ENCODE results near the gene LPP. TPM values are rescaled to one million over a fixed set of nuclear protein-coding genes. Genes with fewer than 3 reads are reported as not detected.

LPP gene
- total and polyA plus RNA-seq, 2 of the 13 experiments (the other 11 are each of a cell fraction or from before 2014, with no cell fraction given), result 19.2 to 29.9 TPM

DNA sequence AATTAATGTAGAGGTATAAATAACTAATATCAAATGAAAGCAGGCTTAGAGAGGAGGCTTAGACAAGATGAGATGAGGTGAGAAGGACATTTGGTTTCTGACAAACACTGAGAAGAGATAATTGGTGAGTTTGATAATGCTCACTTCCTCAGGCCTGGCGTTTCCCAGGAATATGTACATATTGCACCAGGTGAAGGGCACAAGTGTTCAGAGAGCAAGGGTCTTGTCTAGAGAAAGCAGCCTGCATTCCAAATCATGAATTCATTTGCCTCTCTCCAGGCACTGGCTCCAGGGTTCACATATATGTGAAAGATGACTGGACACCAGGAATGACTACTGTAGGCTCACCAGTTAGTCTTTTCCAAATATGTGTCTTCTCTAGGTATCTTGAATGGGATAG, 48.0 kb upstream of the LPP start (continued):
- TF ChIP-seq RARG (CRISPR knock-in tag; IDR thresholded peaks at IDR 0.05; ENCODE audit: low read depth) (no peak), ZNF260 (CRISPR knock-in tag; IDR thresholded peaks at IDR 0.05; ENCODE audit: borderline replicate concordance, low read depth) (no peak), HMGA1 (CRISPR knock-in tag; conservative IDR thresholded peaks at IDR 0.05) (no peak), GTF2F1 (IDR thresholded peaks at IDR 0.05; ENCODE audit: low read length) (no peak), ETV5 (CRISPR knock-in tag; IDR thresholded peaks at IDR 0.05; ENCODE audit: borderline replicate concordance) (peak; percentile 14; the same call in 1 of the 2 replicates), BORCS8-MEF2B (CRISPR knock-in tag; IDR thresholded peaks at IDR 0.05) (no peak), NCOA2 (CRISPR knock-in tag; IDR thresholded peaks at IDR 0.05) (0 out of 2 replicates have a peak, but pooled peaks have one; percentile 28), ZNF142 (CRISPR knock-in tag; IDR thresholded peaks at IDR 0.05) (no peak), SIX4 (CRISPR knock-in tag; IDR thresholded peaks at IDR 0.05) (no peak), ZNF576 (CRISPR knock-in tag; IDR thresholded peaks at IDR 0.05) (no peak), CBX1 (IDR thresholded peaks at IDR 0.05; ENCODE audit: low read depth) (no peak), SRSF4 (IDR thresholded peaks at IDR 0.05; ENCODE audit: low read depth, low read length, poor library complexity, severe bottlenecking) (no peak), ZMYM2 (CRISPR knock-in tag; IDR thresholded peaks at IDR 0.05) (0 out of 2 replicates have a peak, but pooled peaks have one; percentile 48), POLR2G (IDR thresholded peaks at IDR 0.05; ENCODE audit: low read depth, low read length) (no peak), NFE2L2 (IDR thresholded peaks at IDR 0.05; ENCODE audit: low read length) (no peak)
- TF ChIP-seq, protein P1, sequence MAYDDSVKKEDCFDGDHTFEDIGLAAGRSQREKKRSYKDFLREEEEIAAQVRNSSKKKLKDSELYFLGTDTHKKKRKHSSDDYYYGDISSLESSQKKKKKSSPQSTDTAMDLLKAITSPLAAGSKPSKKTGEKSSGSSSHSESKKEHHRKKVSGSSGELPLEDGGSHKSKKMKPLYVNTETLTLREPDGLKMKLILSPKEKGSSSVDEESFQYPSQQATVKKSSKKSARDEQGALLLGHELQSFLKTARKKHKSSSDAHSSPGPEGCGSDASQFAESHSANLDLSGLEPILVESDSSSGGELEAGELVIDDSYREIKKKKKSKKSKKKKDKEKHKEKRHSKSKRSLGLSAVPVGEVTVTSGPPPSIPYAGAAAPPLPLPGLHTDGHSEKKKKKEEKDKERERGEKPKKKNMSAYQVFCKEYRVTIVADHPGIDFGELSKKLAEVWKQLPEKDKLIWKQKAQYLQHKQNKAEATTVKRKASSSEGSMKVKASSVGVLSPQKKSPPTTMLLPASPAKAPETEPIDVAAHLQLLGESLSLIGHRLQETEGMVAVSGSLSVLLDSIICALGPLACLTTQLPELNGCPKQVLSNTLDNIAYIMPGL (CRISPR knock-in tag; IDR thresholded peaks at IDR 0.05; ENCODE audit: borderline replicate concordance in 1 of 2, low read depth in 1 of 2), result no peak
- TF ChIP-seq, protein P2, sequence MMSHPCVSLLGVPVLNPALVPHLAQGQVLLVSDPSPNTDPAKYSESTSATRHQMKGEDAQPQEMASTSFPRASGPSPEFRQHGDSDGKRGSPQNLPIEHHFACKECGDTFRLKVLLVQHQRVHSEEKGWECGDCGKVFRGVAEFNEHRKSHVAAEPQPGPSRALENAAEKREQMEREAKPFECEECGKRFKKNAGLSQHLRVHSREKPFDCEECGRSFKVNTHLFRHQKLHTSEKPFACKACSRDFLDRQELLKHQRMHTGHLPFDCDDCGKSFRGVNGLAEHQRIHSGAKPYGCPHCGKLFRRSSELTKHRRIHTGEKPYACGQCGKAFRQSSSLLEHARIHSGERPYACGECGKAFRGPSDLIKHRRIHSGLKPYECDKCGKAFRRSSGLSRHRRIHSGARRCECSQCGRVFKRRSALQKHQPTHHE (CRISPR knock-in tag; IDR thresholded peaks at IDR 0.05; ENCODE audit: borderline replicate concordance), result no peak
